Psoas muscle (tissue), 8 donors: ENCODE measurements around the gene BRD7. TPM values are rescaled to one million over a fixed set of nuclear protein-coding genes. Genes with fewer than 3 reads are reported as not detected.

Experiments used
- ATAC-seq, 4 donors: fragments of 200-7000 bp; cut with Tn5 transposase; one replicate each; pipeline ENCODE4 v1.9.1; 2020; ENCODE audit warnings: moderate library complexity in 3 of 4, mild to moderate bottlenecking in 2 of 4
- DNase-seq, 2 donors: peaks; one replicate each; pipeline ENCODE4 v3.0.0-alpha.2; 2020
- H3K27ac ChIP-seq: fragments of 200-600 bp; one replicate; pipeline ENCODE4 v1.8.0; 2022
- H3K27me3 ChIP-seq, 3 donors: fragments of 200-600 bp in 1 of 3; one replicate each; pipeline versions ENCODE4 v1.6.1 to v1.8.0; 2013 to 2022; ENCODE audit warnings: low read length in 2 of 3, mild to moderate bottlenecking in 2 of 3, moderate library complexity in 1 of 3; ENCODE audit not compliant: insufficient read depth in 3 of 3
- H3K36me3 ChIP-seq, 2 donors: fragments of 200-600 bp in 1 of 2; one replicate each; pipeline versions ENCODE4 v1.6.1 to v1.8.0; 2013 to 2022; ENCODE audit warnings: low read depth in 1 of 2, mild to moderate bottlenecking in 1 of 2, moderate library complexity in 1 of 2; ENCODE audit not compliant: insufficient read depth in 1 of 2
- H3K4me1 ChIP-seq: fragments of 200-600 bp; one replicate; pipeline ENCODE4 v1.8.0; 2022
- H3K4me3 ChIP-seq: fragments of 200-600 bp; one replicate; pipeline ENCODE4 v1.8.0; 2022; ENCODE audit warnings: mild to moderate bottlenecking
- H3K9me3 ChIP-seq: fragments of 200-600 bp; one replicate; pipeline ENCODE4 v1.8.0; 2022
- CTCF ChIP-seq: fragments of 200-600 bp; IDR thresholded peaks from one replicate; pipeline ENCODE4 v1.8.0; 2022; ENCODE audit warnings: antibody characterized with exemption
- WGBS, 3 donors: extraction: QIAGEN DNeasy Blood & Tissue Kit; methylation state at CpG; one replicate each; pipeline versions ENCODE4 v1.1.6 to v1.1.7; 2013; 5-methylcytosine and 5-hydroxymethylcytosine counted together
- intact Hi-C, 2 donors: fragments of 100-400 bp; cut with DNase I; formaldehyde crosslinking; loops; one replicate each; pipeline versions ENCODE4 v1.11.0 to v1.14.2; 2022
- polyA plus RNA-seq, 3 donors: library from polyadenylated mRNA; stranded (reverse); fragments of 200-250 nt; gene quantifications; one replicate each; pipeline ENCODE4 v1.2.3, GENCODE V29; 2013
- total RNA-seq, 4 donors: library from RNA; stranded (reverse); fragmentation: NEBNext Ultra II Directional in 2 of 4; extraction: Animal tissue kit (Norgen Biotek cat#: 25700) in 2 of 4; gene quantifications; one replicate each; pipeline versions ENCODE4 v1.2.1 to v1.2.4, GENCODE V29; 2021 to 2023
- donor health status: healthy with polysubstance abuse.
- donor health status: DM: no; HTN: no; CAD: no; lungs with moderate emphysema.
- donor health status: Bipolar disorder and iron deficiency.
- donor health status: healthy.
- donor health status: DM: yes; HTN: yes; CAD: no.
- donor health status: DM: no; HTN: no; CAD: no.
- donor health status: DM: no; HTN: no; CAD: no.
- donor health status: DM: yes; HTN: yes; CAD: no.

Gene BRD7
- total and polyA plus RNA-seq, 7 donors = 32.4 to 77.1 (median 49.1) TPM

- Histone ChIP-seq H3K4me3 (no peak overlapping the region), H3K27me3 (no peaks in the 10 kb centered on the region), H3K9me3 (no peaks in the 10 kb centered on the region), H3K27ac (no peak overlapping the region), H3K4me1 (no peaks in the 10 kb centered on the region), H3K36me3 (peaks cover 20 to 98% of the 10 kb centered on the region in 2 donors)
- intact Hi-C loops = loop anchor here in 1 of 2 donors (10.0 kb wide), 1 partner anchor 106 kb away; no protein-coding TSS in a partner anchor
- DNase-seq = no peak
- no peak for TF ChIP-seq CTCF
- no peak for ATAC-seq
- WGBS, 3 donors = 77 to 82% (median 79%) methylated on average over 5 of the region's 5 CpGs
Observed at GRCh38 chr16:50320310-50320709, 48.5 kb downstream of the BRD7 start.

- Histone ChIP-seq H3K4me1 (no peaks in the 10 kb centered on the region), H3K36me3 (peaks cover 15 to 98% of the 10 kb centered on the region in 2 donors), H3K9me3 (no peaks in the 10 kb centered on the region), H3K27me3 (no peaks in the 10 kb centered on the region), H3K27ac (no peak overlapping the region), H3K4me3 (no peak overlapping the region)
- WGBS, 3 donors = 85 to 90% (median 88%) methylated on average over 9 of the region's 9 CpGs
- ATAC-seq = no peak
- TF ChIP-seq CTCF = no peak
- no peak for DNase-seq
- intact Hi-C loops = no loop called here
Observed at GRCh38 chr16:50318796-50319578, 49.8 kb downstream of the BRD7 start.

GRCh38 chr16:50316848-50317630, 51.7 kb downstream of the BRD7 start:
- 83 to 85% (median 84%) methylated on average over 10 of the region's 10 CpGs for WGBS, 3 donors
- H3K27me3 ChIP-seq = no peaks in the 10 kb centered on the region
- intact Hi-C loops = no loop called here
- H3K9me3 ChIP-seq = no peaks in the 10 kb centered on the region
- H3K4me3 ChIP-seq = no peak overlapping the region
- DNase-seq (no peak), ATAC-seq (no peak)
- H3K36me3 ChIP-seq = peaks cover 15 to 88% of the 10 kb centered on the region in 2 donors
- H3K27ac ChIP-seq = no peak overlapping the region
- TF ChIP-seq CTCF = no peak
- H3K4me1 ChIP-seq = no peaks in the 10 kb centered on the region

- Histone ChIP-seq H3K9me3 (no peaks in the 10 kb centered on the region), H3K27me3 (no peaks in the 10 kb centered on the region), H3K36me3 (peaks cover 15 to 81% of the 10 kb centered on the region in 2 donors), H3K4me3 (no peak overlapping the region), H3K4me1 (no peaks in the 10 kb centered on the region), H3K27ac (no peak overlapping the region)
- ATAC-seq (no peak), DNase-seq (no peak)
- 88 to 91% (median 88%) methylated on average over 12 of the region's 12 CpGs for WGBS, 3 donors
- intact Hi-C loops = no loop called here
- TF ChIP-seq CTCF = no peak
Observed at GRCh38 chr16:50316102-50316847, 52.5 kb downstream of the BRD7 start.
